Measurements from ENCODE around the gene RPS6KB1.
"Not testable (repeated sequence)": the region's sequence is repeated elsewhere in the genome, so short reads cannot be mapped to it uniquely, and the experiment has no call there.

The RPS6KB1 gene

GRCh38 chr17:59858932-59859331 is 34.0 kb upstream of the RPS6KB1 start:
- in situ Hi-C loops (cut with MboI; ENCODE audit: low sequenced_read_pairs, unreplicated experiment), result no loop called here
- DNase-seq (ENCODE audit: low spot score), result no peak
- TF ChIP-seq CTCF (IDR thresholded peaks at IDR 0.05; ENCODE audit: borderline replicate concordance, control extremely low read depth, extremely low read depth, insufficient read depth, missing control alignments), result no peak

GRCh38 chr17:59859444-59860025 is 33.4 kb upstream of the RPS6KB1 start:
- TF ChIP-seq CTCF (IDR thresholded peaks at IDR 0.05; ENCODE audit: borderline replicate concordance, control extremely low read depth, extremely low read depth, insufficient read depth, missing control alignments), result peak; percentile 36
- DNase-seq (ENCODE audit: low spot score), result peak; percentile 32
- in situ Hi-C loops (cut with MboI; ENCODE audit: low sequenced_read_pairs, unreplicated experiment), result no loop called here

GRCh38 chr17:59863616-59864015 is 29.3 kb upstream of the RPS6KB1 start:
- DNase-seq (ENCODE audit: low spot score), result no peak
- in situ Hi-C loops (cut with MboI; ENCODE audit: low sequenced_read_pairs, unreplicated experiment), result no loop called here
- TF ChIP-seq CTCF (IDR thresholded peaks at IDR 0.05; ENCODE audit: borderline replicate concordance, control extremely low read depth, extremely low read depth, insufficient read depth, missing control alignments), result no peak

- TF ChIP-seq CTCF (IDR thresholded peaks at IDR 0.05; ENCODE audit: borderline replicate concordance, control extremely low read depth, extremely low read depth, insufficient read depth, missing control alignments), result no peak
- in situ Hi-C loops (cut with MboI; ENCODE audit: low sequenced_read_pairs, unreplicated experiment), result no loop called here
Observed at GRCh38 chr17:59869941-59870218, 23.0 kb upstream of the RPS6KB1 start.

GRCh38 chr17:59870482-59870881 is 22.4 kb upstream of the RPS6KB1 start:
- DNase-seq (ENCODE audit: low spot score), result no peak
- in situ Hi-C loops (cut with MboI; ENCODE audit: low sequenced_read_pairs, unreplicated experiment), result no loop called here
- TF ChIP-seq CTCF (IDR thresholded peaks at IDR 0.05; ENCODE audit: borderline replicate concordance, control extremely low read depth, extremely low read depth, insufficient read depth, missing control alignments), result no peak

More at GRCh38 chr17:59869941-59870218, 23.0 kb upstream of the RPS6KB1 start:
- DNase-seq (ENCODE audit: low spot score), result no peak

- in situ Hi-C loops (cut with MboI; ENCODE audit: low sequenced_read_pairs, unreplicated experiment), result no loop called here
- TF ChIP-seq CTCF (IDR thresholded peaks at IDR 0.05; ENCODE audit: borderline replicate concordance, control extremely low read depth, extremely low read depth, insufficient read depth, missing control alignments), result no peak
Observed at GRCh38 chr17:59872351-59872750, 20.6 kb upstream of the RPS6KB1 start.

GRCh38 chr17:59873414-59873813 is 19.5 kb upstream of the RPS6KB1 start:
- in situ Hi-C loops (cut with MboI; ENCODE audit: low sequenced_read_pairs, unreplicated experiment); DNase-seq (ENCODE audit: low spot score): not testable (repeated sequence)

More at GRCh38 chr17:59872351-59872750, 20.6 kb upstream of the RPS6KB1 start:
- no peak for DNase-seq (ENCODE audit: low spot score)
